Testis (tissue), 2 donors: Measurements from ENCODE around the gene RRP12.
A peak's percentile ranks its signal among the peaks of the same experiment; 100 is the strongest.

Experiments used
- POLR2A ChIP-seq: fragments of 450-650 bp; IDR thresholded peaks from one replicate; pipeline ENCODE4 v1.6.1; 2017; ENCODE audit warnings: antibody characterized with exemption, mild to moderate bottlenecking, moderate library complexity
- TF ChIP-seq, protein P1 (sequence below), 3 experiments: fragments of 450-650 bp in 2 of 3; fragments of 200-600 bp in 1 of 3; sonication (generic) in 1 of 3; IDR thresholded peaks; one replicate each; pipeline ENCODE4 v1.5.1; 2016 to 2019; ENCODE audit warnings: antibody characterized with exemption in 3 of 3, mild to moderate bottlenecking in 2 of 3, moderate library complexity in 1 of 3

DNA sequence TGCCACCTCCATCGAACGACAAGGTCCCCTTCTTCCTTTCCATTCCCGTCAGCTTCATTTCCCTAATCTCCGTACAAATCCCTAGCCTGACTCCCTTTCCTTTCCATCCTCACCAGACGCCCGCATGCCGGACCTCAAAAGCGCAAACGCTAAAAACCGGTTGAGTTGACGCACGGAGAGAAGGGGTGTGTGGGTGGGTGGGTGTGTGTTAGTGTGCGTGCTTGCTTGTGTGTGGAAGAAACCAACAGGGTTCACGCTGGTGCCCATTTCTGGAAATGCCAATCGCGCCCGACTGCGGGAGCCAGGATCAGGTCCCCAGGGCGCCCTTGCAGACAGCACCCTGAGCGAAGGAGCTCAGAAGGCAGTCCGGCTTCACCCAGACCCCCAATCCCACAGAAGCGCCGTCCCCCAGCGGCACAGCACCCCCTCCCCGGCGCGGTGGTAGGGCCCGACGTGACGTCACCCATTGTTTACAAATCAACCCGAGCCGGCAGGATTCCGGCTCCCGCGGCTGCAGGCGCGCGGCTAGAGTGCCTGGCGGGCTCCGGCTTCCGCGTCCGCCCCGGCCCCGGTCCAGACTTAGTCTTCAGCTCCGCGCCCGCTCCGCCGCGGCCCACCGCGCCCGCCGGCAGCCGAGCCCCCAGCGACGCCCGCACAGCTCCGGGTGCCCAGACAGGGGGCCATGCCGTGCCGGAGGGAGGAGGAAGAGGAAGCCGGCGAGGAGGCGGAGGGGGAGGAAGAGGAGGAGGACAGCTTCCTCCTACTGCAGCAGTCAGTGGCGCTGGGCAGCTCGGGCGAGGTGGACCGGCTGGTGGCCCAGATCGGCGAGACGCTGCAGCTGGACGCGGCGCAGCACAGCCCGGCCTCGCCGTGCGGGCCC lies 82.1 kb downstream of the RRP12 start, which contains the start of gene FRAT1:
- TF ChIP-seq, protein P1, sequence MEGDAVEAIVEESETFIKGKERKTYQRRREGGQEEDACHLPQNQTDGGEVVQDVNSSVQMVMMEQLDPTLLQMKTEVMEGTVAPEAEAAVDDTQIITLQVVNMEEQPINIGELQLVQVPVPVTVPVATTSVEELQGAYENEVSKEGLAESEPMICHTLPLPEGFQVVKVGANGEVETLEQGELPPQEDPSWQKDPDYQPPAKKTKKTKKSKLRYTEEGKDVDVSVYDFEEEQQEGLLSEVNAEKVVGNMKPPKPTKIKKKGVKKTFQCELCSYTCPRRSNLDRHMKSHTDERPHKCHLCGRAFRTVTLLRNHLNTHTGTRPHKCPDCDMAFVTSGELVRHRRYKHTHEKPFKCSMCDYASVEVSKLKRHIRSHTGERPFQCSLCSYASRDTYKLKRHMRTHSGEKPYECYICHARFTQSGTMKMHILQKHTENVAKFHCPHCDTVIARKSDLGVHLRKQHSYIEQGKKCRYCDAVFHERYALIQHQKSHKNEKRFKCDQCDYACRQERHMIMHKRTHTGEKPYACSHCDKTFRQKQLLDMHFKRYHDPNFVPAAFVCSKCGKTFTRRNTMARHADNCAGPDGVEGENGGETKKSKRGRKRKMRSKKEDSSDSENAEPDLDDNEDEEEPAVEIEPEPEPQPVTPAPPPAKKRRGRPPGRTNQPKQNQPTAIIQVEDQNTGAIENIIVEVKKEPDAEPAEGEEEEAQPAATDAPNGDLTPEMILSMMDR (IDR thresholded peaks at IDR 0.05): peak in 1 of 3 experiments; percentile 17
- peak; percentile 23 for TF ChIP-seq POLR2A
